ENCODE data around the gene CABP1.

DNA sequence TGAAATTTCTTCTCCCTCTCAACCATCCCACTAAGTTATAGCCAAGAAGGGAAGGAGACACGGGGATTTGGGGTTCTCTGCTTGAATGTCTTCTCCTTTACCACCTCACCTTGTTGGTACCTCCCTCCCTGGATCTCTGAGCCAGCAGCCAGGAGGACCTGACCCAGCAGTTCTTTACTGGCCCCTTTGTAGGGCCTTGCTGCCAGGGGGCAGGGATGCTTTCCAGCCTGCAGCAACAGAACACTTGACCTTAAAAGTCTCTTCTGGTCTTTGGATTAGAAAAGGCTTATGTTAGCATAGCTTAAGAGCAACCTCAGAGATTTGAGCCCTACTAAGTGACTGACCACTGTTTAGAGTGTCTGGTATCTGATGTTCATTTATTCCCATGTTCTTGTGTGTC, 56.9 kb downstream of the CABP1 start:
- TF ChIP-seq POLR2A (IDR thresholded peaks at IDR 0.05) (no peak), EP300 (IDR thresholded peaks at IDR 0.05) (no peak)
- TF ChIP-seq, protein P1, sequence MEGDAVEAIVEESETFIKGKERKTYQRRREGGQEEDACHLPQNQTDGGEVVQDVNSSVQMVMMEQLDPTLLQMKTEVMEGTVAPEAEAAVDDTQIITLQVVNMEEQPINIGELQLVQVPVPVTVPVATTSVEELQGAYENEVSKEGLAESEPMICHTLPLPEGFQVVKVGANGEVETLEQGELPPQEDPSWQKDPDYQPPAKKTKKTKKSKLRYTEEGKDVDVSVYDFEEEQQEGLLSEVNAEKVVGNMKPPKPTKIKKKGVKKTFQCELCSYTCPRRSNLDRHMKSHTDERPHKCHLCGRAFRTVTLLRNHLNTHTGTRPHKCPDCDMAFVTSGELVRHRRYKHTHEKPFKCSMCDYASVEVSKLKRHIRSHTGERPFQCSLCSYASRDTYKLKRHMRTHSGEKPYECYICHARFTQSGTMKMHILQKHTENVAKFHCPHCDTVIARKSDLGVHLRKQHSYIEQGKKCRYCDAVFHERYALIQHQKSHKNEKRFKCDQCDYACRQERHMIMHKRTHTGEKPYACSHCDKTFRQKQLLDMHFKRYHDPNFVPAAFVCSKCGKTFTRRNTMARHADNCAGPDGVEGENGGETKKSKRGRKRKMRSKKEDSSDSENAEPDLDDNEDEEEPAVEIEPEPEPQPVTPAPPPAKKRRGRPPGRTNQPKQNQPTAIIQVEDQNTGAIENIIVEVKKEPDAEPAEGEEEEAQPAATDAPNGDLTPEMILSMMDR (IDR thresholded peaks at IDR 0.05) = no peak
